ENCODE measurements around the gene SUFU.

- TF ChIP-seq, protein P1, sequence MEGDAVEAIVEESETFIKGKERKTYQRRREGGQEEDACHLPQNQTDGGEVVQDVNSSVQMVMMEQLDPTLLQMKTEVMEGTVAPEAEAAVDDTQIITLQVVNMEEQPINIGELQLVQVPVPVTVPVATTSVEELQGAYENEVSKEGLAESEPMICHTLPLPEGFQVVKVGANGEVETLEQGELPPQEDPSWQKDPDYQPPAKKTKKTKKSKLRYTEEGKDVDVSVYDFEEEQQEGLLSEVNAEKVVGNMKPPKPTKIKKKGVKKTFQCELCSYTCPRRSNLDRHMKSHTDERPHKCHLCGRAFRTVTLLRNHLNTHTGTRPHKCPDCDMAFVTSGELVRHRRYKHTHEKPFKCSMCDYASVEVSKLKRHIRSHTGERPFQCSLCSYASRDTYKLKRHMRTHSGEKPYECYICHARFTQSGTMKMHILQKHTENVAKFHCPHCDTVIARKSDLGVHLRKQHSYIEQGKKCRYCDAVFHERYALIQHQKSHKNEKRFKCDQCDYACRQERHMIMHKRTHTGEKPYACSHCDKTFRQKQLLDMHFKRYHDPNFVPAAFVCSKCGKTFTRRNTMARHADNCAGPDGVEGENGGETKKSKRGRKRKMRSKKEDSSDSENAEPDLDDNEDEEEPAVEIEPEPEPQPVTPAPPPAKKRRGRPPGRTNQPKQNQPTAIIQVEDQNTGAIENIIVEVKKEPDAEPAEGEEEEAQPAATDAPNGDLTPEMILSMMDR (IDR thresholded peaks at IDR 0.05; ENCODE audit: borderline replicate concordance, extremely low read depth, low read length, poor library complexity, severe bottlenecking) = no peak
- no peak for TF ChIP-seq EZH2 (IDR thresholded peaks at IDR 0.05; ENCODE audit: borderline replicate concordance, low read depth, low read length, severe bottlenecking)
Observed at GRCh38 chr10:102463983-102464382, 39.8 kb upstream of the SUFU start.
